HUDEP-2 (cell line): ENCODE data around the gene MESD.

ENCODE experiments used
- DNase-seq, 76 experiments: peaks; one replicate each; lab custom pipeline; 2025; ENCODE audit not compliant: unreplicated experiment in 76 of 76; lab: John Stamatoyannopoulos, UW

MESD gene

DNA sequence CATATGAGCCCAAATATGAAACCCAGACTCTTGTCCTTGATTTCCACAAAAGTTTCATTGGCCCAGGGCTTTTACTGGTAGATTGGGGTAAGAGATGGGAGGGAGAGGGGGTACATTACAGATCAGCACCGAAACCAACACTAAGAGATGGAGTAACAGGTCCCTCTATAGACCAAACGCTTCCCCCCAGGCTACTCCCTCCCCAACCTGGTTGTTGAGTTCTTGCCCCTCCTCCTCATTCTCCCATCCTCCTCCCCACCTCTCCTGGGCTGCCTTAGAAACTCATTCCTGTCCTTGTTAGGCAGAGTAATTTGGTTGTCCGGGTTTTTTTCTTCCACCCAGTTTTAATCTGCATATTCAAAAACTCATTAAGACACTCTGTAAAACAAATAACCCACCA lies 74.1 kb downstream of the MESD start:
- peak in 3 of 76 experiments; percentile 7 to 9 (median 9) for DNase-seq

DNA sequence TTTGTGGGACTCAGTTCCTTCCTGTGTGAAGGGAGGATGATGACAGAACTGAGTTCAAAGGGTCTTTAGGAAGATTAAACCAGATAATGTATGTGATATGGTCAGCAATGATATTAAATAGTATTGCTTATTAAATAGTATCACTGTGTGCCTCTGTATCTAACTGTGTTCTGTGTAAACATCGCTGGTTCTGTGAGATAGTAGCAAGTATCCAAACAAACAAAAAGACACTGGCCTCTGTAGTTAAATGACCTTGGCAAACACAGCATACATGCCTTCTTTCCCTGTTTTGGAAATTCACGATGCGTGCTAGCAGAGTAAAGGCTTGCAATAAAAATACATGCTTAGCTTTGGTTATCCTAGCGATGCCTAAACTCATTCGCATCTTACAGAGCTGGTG lies 76.1 kb downstream of the MESD start:
- DNase-seq = no peak

DNA sequence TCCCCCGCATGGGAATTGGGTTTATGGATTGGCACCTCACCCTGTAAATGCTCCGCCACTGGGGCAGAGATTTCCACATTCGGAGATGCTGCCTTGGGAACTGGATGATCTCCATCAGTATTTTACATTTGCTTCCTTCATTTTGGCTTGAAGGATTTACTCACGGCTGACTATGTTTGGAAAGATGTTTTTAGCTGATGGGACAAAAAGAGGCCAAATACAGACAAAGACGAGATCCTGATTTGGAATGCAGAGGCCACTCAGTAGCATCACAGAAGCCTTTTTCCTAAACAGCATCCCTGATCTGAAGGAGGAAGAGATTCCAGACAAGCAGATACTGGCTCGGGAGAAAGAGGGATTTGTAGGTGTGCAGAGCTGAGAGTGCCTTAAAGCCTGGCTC lies 76.9 kb downstream of the MESD start:
- no peak for DNase-seq

DNA sequence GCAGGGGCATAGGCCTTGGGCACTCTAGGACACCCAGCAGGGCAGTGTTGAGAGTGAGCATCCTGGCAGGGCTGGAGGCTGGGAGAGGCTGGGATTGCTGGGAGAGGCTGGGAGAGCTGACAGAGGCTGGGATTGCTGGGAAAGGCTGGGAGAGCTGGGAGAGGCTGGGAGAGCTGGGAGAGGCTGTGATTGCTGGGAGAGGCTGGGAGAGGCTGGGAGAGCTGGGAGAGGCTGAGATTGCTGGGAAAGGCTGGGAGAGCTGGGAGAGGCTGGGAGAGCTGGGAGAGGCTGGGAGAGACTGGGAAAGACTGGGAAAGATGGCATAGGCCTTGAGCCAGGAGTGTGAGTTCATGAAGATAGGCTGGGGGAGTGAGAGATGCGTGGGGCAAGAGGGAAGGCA lies 77.8 kb downstream of the MESD start:
- no peak for DNase-seq

DNA sequence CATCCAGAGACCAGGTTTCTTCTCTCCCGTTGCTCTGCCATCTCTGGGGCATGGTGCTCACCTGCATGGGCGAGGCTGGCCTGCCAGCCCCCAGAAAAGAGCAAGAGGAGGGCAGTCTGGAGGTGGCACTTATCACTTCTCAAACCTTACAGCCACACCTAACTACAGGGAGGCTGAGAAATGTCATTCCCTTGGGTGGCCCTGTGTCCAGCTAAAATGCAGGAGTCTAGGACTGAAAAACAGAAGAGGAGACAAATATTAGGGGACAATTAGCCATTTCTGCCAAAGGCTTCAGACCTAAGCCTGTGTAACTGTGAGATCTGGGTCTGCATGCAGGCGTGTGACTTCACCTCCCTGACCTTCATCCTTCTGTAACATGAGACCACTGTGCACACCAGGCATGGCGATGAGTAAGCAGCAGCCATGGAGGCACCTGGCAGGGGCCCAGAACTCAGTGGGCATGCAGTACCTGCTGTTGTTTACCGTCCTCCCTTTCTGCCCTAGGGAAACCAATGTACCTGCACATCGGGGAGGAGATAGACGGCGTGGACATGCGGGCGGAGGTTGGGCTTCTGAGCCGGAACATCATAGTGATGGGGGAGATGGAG lies 83.4 kb downstream of the MESD start:
- no peak for DNase-seq

DNA sequence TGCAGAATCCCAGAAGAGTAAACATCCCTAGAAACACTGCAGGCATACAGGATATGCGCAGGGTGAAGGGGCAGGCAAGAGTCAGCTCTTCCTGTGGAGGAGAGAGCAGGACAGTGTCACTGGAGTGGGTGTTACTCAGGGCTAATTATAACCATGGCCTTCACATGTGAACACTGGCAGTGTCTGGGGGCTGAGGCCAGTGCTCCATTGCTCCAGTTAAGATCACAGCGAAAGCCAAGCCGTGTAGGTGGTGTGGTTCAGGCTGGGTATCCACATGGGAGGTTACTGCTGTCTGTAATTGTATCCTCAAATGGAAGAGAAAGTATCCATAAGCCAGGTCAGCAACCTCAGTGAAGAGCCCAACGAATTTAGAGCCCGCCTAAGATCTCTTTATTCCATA lies 84.6 kb downstream of the MESD start:
- no peak for DNase-seq

DNA sequence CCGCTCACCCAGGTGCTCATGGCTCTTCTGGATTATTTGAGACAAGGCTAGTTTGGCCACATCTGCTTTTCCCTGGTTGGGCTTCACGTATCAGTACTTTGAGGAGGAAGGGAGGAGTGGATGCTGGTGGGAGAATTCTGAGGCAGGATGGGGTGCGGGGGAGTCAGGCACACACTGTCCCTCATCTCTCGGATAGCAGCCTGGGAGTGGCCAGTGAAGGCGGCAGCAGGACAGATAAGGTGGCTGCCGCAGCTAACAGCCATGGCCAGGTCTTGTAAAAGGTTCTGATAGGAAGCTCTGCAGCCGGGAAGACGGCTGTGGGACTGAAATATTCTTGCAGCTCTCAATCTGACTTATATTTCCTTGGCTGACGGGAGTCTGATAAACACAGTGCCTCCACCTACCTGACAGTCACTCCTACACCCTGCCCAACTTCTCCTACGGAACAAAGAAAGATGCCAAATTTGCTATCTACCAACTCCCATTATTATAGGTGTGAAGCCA lies 87.3 kb downstream of the MESD start:
- peak in 75 of 76 experiments; percentile 14 to 91 (median 75) for DNase-seq

DNA sequence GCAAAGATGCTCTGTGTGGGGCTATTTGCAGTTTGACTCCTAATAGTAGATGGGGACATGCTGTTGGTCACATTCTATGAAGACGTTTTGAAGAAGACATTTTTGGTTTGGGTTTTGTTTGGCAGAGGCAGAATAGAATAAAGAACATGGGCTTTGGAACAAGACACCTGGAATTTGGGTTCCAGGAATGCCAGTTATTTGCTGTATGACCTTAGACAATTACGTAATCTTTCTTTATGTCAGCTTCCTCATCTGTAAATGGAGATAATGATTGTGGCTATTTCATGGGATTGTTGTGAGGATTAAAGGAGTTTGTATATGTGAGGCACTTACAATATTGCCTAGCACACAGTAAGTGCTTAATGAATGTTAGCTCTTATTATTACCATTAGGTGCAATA lies 91.6 kb downstream of the MESD start:
- DNase-seq = no peak
